Muscle of back (tissue), 13 donors: ENCODE data around the gene B3GALNT2. TPM values are rescaled to one million over a fixed set of nuclear protein-coding genes. Genes with fewer than 3 reads are reported as not detected.
"Not testable (repeated sequence)": the region's sequence is repeated elsewhere in the genome, so short reads cannot be mapped to it uniquely, and the experiment has no call there.

ENCODE experiments used
- DNase-seq, 3 donors: peaks; one replicate each; pipeline versions ENCODE4 v3.0.0 to v3.0.0-alpha.2; 2013
- long read RNA-seq, 9 donors: transcript quantifications; one replicate each; lab custom pipeline, GENCODE V29; 2026
- polyA plus RNA-seq, 10 donors: library from polyadenylated mRNA; unstranded; fragments of 120-200 nt; gene quantifications; one replicate each; pipeline ENCODE4 v1.2.1, GENCODE V29; 2013; ENCODE audit not compliant: insufficient read length in 10 of 10

B3GALNT2 gene
- polyA plus RNA-seq: 10 to 100 TPM; 16.5 to 31.5 (median 22.9) TPM
- long read RNA-seq, donor 1, partial matches to known transcripts: 0 of 1 reads
- long read RNA-seq, donor 1, other reads (novel, unspliced or antisense): 0 of 1 reads
- long read RNA-seq, donor 2, partial matches to known transcripts: 0 of 1 reads
- long read RNA-seq, donor 2, other reads (novel, unspliced or antisense): 0 of 1 reads
- long read RNA-seq, donor 3: 0 reads
- long read RNA-seq, donor 4, partial matches to known transcripts: 0 of 2 reads
- long read RNA-seq, donor 4, other reads (novel, unspliced or antisense): 0 of 2 reads
- long read RNA-seq, donor 5, partial matches to known transcripts: 0 of 3 reads
- long read RNA-seq, donor 5, other reads (novel, unspliced or antisense): 0 of 3 reads
- long read RNA-seq, donor 6, partial matches to known transcripts: 0 of 1 reads
- long read RNA-seq, donor 6, other reads (novel, unspliced or antisense): 0 of 1 reads
- long read RNA-seq, donor 7, partial matches to known transcripts: 0 of 1 reads
- long read RNA-seq, donor 7, other reads (novel, unspliced or antisense): 0 of 1 reads
- long read RNA-seq, donor 8: 0 reads
- long read RNA-seq, donor 9: 0 reads

GRCh38 chr1:235504122-235504493 is at the start of gene B3GALNT2:
TSS of gene B3GALNT2 (minus strand) at chr1:235504452. CDS start at chr1:235504252, 200 bp downstream.
- DNase-seq: no peak

- peak in 2 of 3 donors; percentile 3 to 12 for DNase-seq
These were observed 48.9 kb upstream of the B3GALNT2 start for GRCh38 chr1:235553112-235553551.

DNA sequence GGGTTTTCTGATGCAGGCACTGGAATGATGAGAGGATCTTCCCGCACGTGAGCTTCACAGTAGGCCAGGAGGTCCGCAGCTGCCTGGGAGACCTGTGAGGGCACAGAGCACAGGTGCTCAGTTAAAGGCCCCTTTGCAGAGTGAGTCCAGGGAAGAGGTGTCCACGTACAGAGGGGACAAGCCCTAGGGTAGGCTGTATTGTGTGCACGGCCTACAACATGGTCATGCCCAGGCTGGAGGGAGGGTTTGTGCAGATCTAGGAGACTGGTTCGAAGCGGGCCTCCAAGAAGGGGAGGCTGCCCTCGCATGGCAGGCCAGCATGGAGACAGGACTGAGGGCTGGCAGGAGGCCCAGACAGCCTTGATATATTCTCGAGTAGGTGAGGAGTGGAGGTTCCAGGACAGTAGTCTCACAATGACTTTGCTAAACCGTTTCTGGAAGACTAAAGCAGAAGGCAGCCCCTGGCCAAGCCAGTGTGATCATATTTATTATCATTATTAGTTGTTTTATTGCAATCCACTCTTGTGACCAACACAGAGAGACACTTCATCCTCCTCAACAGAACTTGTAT is 48.0 kb upstream of the B3GALNT2 start:
- DNase-seq: no peak

DNA sequence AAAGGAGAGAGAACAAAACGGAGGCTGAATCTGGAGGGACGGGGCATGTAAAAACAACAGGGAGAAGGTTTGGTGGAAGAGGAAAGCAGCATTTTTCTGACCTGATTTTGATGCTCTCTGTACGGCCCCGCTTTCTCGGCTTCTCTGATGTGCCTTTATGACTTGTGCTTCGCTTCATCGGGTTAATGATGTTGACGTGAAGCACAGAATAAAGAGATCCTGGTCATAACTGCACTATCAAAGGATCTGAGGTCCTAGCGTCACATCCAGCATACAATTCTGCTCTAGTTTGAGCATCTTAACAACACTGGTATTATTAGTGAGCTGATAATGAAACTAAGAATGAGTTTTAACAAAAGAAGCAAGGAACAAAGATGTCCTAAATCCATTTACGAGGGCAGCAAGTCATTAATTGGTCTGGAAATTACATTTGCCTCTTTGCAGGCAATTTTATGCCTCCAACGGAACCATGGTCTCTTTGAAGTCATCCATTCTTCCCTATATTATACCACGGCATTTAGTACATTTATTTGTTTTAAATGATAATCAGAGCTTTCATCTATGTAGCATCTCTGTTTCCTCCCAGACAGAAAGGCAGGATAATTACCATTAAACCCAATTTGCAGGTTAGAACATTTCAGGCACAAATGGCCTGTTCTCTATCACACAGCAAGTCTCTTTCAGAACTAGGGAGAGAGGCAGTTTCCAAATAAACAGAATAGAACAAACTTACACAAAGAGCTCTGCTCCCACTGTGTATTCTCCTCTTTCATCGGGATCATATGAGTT is 45.3 kb upstream of the B3GALNT2 start:
- DNase-seq: no peak

DNA sequence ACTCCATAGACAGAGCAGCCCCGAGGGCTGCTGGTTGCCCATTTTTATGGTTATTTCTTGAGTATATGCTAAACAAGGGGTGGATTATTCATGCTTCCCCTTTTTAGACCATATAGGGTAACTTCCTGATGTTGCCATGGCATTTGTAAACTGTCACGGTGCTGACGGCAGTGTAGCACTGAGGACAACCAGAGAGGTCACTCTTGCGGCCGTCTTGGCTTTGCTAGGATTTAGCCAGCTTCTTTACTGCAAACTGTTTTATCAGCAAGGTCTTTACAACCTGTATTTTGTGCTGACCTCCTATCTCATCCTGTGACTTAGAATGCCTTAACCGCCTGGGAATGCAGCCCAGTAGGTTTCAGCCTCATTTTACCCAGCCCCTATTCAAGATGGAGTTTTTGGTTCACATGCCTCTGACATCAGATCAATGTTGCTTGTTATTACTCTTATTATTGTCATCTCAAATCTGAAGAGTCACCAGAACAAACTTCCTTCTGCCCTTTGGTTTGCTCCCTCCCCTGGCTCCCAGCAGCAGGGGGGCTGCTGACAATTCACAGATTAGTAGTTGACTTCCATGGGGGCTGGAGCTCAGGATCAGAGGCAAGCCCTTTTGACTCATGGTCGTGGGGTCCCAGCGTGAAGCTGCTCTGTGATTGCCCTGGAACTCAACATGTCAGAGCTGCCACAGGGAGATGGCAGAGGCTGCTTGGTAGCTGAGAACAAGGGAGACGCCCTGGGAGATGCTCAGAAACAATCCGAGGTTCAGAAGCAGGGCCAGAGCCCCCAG is 42.3 kb upstream of the B3GALNT2 start:
- DNase-seq: not testable (repeated sequence)

DNA sequence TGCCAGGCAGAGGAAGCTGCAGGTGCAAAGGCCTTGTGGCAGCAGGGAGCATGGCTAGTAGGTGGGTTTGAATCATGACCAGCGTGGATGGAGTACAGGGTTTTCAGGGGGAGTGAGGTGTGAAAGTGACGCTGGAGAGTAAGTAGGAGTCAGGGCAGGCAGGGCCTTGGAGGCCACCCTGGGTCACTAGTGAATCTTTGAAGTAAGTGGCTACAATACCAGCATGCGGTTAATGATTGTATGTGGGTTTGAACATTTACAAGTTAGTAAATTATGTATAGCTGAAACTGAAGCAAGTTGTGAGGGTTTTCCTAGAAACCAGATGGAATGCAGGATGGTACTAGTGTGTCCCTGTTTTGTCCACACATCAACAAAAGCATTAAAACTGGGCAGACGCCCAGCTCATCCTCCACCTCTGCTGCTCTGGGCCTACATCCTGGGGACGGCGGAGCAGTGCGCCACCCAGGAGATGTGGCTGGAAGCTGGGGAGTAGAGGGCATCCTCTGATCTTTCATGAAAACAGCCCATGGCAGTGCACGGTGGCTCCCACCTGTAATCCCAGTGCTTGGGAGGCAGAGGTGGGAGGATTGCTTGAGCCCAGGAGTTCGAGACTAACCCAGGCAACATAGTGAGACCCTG is 41.2 kb upstream of the B3GALNT2 start:
- no peak for DNase-seq

DNA sequence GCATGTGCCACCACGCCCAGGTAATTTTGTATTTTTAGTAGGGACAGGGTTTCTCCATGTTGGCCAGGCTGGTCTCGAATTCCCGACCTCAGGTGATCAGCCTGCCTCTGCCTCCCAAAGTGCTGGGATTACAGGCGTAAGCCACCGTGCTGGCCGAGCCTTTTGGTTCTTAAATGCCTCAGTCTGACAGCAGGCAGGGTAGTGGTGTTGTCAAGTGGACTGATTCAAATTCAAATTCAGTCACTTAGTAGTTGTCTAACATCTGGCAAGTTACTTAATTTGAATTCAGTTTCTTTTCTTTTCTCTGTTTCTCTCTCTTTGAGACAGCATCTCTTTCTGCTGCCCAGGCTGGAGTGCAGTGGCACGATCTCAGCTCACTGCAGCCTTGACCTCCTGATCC is 38.6 kb upstream of the B3GALNT2 start:
- not testable (repeated sequence) for DNase-seq

DNA sequence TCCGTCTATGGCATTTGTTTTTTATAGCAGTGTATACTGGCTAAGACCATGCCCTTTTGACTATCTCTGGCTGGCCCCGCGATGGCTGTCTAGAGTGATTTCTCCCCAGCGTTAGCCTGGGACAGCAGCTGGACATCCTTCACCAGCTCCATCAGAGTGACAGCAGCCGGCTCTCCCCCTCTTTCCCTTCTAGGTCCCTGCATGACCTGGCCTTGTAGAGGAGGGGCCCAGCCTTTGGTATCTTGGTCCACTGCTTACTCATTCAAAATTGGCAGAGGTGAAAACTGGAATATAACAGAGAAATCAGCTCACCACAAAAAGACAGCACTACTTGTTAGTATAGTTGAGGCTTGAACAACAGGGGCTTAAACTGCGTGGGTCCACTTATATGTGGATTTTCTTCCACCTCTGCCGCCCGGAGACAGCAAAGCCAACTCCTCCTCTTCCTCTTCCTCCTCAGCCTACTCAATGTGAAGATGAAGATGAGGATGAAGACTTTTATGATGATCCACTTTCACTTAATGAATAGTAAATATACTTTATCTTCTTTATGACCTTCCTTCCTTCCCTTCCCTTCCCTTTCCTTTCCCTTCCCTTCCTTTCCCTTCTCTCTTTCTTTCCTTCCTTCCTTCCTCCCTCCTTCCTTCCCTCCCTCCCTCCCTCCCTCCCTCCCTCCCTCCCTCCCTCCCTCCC is 29.4 kb upstream of the B3GALNT2 start:
- DNase-seq: no peak

- peak in 1 of 3 donors; percentile 9 for DNase-seq
These were observed 28.1 kb upstream of the B3GALNT2 start for GRCh38 chr1:235532360-235532759.

DNA sequence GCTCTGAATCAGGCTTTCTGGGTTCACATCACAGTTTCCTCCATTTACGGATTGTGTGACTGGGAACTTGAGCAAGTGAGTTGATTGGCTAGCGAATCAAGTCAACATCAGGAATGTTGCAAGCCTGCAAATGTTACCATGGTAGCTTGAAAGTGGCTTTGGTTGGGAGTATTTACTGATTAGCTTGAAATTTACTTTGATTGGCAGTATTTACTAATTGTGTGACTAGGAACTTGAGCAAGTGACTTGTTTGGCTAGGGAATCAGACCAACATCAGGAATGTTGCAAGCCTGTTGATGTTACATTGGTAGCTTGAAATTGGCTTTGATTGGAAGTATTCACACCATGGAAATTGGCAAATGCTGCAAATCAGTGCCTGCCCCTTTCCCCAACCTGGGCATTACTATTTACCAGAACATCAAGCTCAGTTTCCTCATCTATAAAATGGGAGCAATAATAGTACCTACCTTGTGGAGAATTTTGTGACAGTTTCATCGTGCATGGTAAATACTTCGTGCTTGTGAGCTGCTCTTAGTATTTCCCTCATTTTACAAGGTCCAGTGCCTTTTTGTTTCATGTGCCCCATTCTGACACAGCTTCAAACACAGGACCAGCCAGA is 23.1 kb upstream of the B3GALNT2 start:
- no peak for DNase-seq

DNA sequence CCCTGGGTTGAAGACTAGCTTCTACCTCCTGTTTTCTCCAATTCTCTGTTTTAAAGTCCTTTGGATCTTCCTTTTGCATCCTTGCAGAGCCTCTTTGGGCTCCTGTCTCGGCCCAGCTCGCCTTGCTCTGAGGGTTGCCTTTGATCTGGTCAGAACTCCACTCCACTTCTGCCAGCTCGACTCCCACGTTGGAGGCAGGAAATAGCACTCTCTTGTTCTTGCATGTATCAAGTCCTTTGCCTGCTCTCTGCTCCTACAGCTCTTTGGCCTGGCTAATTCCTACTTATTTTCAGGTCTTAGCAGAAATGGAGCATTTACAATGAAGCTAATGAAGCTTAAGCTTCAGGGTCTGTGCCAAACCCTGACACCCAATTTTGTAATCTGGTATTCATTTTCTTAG is 21.1 kb upstream of the B3GALNT2 start:
- DNase-seq: no peak

DNA sequence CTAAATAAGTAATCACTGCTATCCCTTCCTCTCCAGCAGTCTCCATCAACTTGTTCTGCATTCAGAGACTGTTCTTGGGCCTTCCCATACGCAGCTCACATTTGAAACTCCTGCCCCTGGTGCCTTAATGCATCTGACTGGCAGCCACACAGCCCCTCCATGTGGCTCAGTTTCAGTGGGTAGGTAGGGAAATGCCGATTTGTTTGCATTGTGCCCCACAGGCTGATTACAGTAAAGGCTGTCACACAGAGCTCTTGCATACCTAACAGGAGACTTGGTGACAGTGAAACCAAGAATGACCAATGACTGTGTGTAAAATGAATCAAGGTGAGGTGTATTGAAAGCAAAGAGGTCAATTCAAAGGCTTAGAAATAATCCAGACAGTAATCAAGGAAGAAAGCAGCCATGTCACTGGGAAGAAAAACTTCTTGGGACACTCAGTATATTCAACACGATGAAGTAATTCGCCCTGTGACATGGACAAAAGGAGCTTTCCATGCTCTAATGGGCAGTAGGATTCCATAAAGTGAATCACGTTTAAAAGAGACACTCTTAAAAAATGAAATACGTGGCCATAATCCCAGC is 12.7 kb upstream of the B3GALNT2 start:
- DNase-seq: no peak

GRCh38 chr1:235515844-235516512 is 11.7 kb upstream of the B3GALNT2 start:
- DNase-seq: no peak

GRCh38 chr1:235513495-235514366 is 9.5 kb upstream of the B3GALNT2 start:
- DNase-seq: peak; percentile 69 to 83 (median 70)

DNA sequence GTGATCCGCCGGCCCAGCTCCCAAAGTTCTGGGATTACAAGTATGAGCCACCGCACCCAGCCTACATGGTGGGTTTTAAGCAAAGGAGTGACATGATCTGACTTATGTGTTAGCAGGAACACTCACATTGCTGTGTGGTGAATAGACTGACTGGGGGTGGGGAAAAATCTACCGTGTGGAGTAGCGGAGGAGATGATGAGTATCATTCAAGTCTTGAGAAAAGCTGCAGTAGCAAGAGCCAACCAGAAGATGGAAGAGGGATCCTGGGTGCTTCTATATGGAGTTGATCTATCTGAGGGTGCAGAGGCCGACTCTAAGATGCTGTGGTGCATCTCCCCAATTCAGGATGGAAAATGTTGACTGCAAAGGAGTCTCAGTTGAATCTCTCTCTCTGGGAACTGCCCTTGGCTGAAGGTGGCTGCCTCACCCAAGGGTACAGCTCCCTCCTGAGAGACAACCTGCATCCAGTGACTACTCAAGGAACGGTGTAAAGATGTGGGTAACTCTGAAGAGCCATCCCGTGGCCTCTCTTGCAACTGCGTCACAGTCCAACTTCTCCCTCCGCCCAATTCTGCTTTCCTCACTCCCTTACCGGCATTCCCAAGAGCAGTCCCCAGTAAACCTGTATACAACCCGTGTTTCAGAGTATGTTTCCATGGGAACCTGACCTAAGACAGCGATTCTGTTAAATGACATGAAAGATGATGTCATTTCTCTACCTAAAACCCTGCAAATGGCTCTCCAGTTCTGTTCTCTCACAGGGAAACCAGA is 7.4 kb upstream of the B3GALNT2 start:
- DNase-seq: no peak

- no peak for DNase-seq
These were observed 6.6 kb upstream of the B3GALNT2 start for GRCh38 chr1:235510823-235511222.

DNA sequence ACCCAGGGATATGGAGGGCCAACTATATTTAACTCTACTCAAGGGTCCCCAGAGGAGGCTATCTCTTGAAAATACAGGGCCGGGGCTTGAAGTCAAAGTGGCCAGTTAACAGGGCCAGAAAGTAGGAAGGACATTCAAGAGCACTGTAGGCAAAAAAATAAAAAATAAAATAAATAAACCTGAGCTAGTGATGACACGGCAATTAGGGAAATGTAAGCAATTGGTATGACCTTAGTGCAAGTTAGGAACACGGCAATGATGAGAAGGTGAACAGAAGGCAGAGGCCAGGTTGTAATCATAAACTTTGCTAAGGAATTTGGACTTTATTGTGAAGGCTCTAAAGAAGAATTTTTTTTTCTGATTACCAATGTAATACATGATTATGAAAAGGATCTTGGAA is 3.4 kb upstream of the B3GALNT2 start:
- no peak for DNase-seq
